ENCODE results near the gene NSUN2.
A peak's percentile ranks its signal among the peaks of the same experiment; 100 is the strongest.

The NSUN2 gene

DNA sequence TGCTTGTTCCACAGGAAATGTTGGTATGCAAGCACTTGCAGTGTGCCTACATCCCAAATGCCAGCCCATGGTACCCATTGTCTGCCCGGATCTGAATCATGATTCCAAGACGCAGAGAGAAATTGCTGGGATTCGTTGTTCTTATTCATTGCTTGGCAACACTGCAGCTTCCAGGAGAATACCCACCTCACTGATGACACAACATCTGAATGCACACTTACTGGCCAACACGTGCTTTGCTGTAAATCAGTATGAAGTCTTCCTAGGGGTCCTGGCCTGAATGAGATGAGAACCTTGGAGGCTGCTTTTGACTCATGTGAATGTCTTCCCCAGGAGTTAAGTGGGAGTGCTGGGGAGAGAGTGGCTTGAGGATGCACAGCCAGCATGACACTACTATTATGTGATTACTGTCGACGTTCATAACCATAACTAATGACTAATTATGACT, 12.0 kb upstream of the NSUN2 start:
- DNase-seq (ENCODE audit: low read depth) = no peak

DNA sequence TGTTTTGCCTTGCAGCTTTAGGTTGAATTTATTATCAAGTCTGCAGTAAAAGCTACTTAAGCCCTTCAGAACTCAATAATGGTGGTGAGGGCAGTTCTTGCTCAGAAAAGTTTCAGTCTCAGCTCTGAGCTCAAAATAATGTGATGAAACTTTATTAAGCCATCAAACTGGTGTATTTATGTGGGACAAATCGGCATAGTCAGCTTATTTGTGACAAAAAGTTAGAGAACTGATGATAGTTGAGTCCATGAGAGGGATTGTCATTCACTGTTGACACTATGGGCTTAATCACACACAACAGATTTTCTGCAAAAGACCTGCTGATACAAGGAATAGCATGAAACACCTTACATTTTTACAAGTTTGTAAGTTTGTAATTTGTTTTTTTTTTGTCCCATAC, 9.8 kb upstream of the NSUN2 start:
- DNase-seq (ENCODE audit: low read depth) = no peak

DNA sequence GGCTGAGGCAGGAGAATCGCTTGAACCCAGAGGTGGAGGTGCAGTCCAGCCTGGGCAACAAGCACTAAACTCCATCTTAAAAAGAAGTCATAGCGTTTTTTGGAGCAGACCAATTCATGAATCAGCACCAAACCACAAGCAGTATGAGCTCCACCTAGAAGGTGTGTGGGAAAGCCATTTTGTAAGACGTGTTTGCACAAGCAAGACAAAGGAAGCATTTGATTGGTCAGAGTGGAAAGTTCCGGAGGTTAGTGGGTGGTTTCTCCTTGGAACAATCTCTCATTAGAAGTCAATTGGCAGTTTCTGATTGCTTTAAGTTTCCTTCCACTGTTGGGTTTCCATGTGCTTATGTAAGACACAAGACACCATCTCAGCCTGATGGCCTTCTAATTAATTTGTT, 5.4 kb upstream of the NSUN2 start:
- DNase-seq (ENCODE audit: low read depth) = no peak

DNA sequence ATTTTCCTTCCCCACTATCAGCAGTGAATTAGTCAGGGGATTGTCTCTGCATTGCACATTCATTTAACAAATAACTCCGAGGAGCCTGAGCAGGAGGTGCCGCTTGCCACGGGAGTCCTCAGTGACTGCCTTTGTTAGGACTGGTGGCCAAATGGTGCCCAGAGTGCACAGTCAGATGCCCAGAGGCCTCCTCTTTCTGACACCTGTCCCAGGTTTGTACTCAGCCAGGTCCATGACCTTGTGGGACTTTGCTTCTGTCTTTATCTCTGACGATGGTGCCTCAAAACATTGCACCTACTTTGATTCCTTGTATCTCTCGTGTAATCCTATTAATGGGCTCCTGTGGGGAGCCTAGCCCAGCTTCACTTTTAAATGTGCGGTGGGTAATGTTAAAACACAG, 4.7 kb upstream of the NSUN2 start:
- no peak for DNase-seq (ENCODE audit: low read depth)

DNA sequence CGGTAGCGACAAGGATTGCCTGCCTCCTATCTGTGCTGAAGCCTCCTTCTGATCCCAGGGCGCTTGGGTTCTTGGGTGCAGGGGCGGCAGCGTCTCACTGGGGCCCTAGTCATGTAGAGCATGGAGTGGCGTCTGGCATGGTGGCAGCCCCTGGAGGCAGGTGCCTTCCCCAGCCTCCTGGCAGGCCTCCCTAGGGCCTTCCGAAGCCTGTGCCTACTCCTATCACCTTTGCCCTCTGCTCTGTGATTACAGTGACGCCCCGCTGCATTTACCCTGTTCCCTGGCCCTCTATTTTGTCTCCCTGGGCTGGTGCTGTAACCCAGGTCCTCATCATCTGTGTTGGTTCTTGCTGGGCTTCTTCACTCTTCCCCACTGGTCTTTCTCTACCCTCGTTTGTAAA, 4.2 kb upstream of the NSUN2 start:
- no peak for DNase-seq (ENCODE audit: low read depth)

DNA sequence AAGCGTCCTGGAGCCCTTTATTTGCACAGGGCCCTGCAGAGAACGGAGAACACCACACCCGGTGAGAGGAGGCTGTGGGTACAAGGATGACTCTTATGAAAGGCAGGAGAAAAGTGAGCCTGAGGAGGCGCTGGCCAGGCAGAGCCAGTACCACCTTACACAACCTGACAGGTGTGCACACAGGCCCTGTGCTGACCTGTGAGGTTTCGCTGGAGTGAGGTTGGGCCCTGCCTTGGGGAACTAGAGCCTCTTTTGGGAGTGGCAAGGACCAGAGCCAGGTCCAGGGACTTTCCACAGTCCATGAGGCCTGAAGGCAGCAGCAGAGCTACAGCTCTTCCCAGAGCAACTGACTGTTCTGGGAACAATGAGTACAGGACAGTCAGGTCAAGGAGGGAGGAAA, 3.4 kb upstream of the NSUN2 start:
- no peak for DNase-seq (ENCODE audit: low read depth)

DNA sequence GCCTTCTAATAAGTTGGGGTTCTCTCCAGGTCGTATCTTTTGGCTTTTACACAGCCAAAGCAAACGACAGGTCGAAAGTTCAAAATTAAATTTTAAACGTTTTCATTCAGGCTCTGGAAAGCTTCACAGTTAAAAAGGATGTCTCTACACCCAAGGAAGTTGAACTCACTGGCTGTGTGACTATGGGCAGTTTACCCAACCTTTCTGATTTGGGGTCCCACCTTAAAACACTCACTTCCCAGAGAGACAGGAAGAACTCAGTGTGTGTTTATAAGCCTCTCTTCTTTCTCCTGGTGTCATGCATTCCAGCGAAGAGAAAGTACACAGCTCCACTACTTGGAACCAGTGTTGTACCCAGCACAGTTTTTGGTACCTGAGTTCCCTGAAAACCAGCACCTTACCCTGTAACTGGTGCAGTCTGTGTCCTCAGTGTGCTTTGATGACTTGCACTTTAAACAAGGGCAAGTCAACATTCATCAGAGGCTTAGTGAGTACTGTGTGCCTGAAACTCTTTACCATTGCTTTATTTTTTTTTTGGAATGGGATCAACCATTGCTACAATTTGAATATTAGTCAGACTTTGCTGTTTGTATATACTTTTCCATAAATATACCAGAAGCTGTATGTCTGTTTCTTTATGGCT, 2.1 kb upstream of the NSUN2 start:
- no peak for DNase-seq (ENCODE audit: low read depth)

DNA sequence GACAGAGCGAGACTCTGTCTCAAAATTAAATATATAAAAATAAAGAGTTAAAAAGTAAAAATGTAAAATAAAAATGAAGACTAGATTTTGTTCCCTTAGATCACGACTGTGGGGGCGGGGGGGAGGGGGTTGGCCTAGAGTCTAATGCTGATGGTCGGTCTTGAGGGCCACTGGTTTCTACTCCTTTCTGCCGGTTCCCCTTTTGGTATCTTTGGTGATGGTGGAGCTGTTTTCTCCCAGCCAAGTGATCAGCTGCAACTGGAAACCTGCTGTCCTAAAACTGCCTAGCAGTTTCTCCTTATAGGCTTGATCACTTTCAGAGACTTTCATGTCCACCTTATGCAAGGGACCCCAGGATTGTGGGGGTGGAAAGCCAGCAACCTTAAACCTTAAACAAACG, 1.5 kb upstream of the NSUN2 start:
- DNase-seq (ENCODE audit: low read depth) = no peak

DNA sequence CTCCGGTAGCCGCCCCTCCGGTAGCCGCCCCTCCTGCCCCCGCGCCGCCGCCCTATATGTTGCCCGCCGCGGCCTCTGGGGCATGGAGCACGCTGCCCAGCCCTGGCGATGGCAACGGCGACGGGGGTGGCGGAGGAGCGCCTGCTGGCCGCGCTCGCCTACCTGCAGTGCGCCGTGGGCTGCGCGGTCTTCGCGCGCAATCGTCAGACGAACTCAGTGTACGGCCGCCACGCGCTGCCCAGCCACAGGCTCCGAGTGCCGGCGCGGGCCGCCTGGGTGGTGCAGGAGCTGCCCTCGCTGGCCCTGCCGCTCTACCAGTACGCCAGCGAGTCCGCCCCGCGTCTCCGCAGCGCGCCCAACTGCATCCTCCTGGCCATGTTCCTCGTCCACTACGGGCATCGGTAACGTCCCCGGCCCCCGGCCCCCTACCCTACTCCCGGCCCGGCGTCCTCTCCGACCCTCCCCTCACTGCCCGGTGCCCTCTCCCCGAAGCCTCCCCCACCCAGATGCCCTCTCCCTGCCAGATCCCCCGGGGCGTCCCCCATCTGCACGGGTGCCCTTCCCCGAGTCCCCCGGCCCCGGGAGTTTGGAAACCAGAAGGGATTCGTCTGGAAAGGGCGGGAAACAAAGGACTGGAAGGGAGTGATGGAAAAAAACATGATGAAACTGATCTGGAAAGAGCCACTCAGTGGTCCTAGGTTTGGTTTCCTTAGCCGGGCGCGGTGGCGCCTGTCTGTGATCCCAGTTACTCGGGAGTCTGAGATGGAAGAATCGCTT, 813 bp upstream of the NSUN2 start:
- no peak for DNase-seq (ENCODE audit: low read depth)

DNA sequence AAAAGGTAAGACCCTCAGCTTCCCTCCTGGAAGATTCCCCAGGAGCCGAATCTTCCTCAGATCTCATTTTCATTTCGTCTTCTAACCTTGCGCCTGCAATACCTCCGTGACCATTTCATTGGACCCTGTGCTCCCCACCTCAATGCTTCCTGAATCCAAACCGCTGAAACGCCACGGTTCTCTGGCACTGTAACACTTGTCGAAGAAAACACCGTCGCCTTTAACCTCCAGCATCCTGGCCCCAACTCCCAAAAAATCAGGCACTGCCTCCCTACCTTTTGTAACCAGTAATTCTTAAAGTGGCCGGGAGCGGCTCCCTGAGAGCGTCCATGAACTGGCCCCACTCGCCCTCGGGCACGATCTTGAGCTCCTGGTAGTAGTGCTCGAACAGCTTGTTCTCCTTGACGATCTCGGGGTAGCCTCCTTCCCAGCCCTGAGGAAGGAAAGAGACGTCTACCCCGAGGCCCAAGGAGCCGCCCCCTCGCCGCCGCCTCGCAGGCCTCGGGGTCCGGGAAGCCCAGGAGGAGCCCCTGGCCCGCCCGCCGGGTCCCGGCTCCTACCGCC, 438 bp downstream of the NSUN2 start:
- DNase-seq (ENCODE audit: low read depth) = peak; percentile 10

DNA sequence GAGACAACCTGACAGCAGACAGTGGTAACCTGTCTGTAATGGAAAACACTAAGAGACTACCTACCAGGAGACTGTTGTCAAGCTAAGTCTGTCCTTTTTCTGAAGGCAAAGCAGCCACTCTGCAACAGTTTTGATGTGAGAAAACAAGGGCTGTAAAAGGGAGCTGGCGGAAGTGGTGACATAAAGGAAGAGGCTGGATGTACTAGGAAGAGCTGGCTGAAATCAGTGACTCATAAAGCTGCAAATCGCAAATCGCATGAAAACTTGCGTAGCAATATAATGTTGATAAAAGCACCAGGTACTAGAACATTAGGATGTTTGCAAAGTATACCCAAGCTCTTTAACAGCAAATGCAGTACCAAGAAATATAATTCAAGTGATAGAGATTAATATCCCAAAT, 1.4 kb downstream of the NSUN2 start:
- no peak for DNase-seq (ENCODE audit: low read depth)

DNA sequence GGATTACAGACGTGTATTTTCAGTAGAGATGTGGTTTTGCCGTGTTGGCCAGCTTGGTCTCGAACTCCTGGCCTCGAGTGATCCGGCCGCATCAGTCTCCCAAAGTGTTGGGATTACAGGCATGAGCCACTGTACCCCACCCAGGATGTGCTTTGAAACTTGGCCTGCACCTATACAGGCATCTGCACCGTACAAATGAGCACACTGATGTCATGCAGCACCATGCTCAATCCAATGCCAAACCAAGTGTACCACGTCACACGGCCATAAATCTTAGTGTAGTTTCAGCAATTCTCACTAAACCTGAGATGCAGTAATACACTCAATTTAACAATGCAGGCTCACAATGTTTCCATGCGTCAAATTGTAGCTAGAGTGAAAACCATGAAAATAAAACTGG, 6.3 kb downstream of the NSUN2 start:
- no peak for DNase-seq (ENCODE audit: low read depth)

DNA sequence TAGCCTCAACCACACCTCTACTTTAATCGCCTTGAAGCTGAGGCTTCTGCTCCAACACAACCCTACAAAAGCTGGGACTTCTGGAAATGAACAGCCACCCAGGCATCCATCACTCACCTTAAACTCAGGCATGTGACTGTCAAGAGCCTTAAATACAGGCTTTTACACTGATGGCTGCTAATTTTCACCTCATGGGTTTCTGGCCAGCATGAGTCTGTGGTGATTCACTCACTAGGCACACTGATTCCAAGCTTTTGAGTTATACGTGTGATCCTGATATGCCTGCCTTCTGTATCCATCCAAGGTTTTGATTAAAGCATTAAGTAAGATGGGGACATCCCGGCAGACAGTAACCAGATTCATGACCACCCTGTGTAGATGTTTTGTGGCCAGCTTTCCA, 8.9 kb downstream of the NSUN2 start:
- DNase-seq (ENCODE audit: low read depth) = no peak

DNA sequence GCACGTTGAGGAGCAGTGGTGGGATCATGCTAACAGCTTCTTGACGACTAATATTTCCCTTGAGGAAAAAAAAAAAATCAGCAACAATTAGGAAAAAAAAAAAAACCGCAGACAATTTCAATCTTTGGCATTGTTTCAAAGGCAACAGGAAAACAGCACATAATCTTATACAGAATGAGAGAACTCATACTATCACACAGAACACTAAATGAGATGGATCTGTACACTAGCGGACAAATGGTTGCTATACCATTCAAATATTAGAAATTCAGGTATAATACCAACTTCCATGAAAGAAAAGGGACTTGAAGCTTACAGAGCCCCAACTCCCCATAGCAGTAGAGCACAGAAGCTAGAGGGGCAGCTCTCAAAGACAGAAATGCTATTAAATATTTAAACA, 9.6 kb downstream of the NSUN2 start:
- DNase-seq (ENCODE audit: low read depth) = no peak

DNA sequence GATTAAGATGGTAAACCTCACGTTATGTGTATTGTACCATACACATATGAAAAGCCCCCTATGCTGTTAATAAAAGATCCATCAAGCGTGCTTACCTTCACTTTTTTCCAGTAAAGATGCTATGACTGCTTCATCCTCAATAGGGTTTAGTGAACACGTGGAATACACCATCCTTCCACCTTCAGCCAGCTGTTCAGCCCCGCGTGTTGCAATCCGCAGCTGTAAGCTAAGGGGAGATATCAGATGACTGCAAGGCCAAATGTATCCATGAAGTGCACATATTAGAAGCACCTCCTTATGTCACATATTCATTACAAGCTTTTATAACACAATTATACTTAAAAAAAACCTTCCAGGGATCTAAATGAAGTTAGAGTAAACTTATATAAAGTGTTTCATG, 16.2 kb downstream of the NSUN2 start:
- no peak for DNase-seq (ENCODE audit: low read depth)

DNA sequence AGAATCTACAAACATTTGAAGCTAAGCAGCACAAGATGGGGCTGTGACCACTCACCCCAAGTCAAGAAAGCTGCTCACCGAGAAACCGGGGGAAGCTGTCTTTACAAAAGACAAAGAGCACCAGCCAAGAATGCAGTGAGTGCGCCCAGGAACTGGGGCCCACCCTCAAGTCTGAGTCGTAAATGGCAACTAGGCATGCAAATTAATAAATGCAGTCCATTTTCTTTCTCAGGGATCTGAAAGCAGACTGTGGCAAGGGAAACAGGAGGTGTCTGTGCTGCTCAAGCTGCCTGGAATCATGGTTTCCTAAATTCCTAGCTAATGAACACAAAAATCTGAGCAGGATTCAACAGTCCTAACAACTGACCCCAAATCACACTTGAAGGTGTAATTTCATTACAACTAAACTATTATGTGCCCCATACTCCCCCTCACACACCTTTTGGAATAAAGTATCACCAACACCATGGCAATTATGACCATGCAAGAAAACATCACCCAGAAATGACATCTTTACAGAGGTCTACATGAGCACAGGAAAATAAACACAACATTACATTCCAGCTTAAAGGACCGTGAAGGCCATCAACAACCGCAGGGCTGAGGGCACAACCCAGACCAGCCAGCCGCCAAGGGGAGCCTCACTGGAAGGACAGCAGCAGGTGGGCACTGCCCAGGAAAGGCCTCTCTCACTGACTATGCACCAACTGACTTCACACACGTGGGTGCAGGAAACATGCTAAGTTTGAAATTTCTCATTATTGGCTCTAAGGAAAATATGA, 17.6 kb downstream of the NSUN2 start:
- no peak for DNase-seq (ENCODE audit: low read depth)

DNA sequence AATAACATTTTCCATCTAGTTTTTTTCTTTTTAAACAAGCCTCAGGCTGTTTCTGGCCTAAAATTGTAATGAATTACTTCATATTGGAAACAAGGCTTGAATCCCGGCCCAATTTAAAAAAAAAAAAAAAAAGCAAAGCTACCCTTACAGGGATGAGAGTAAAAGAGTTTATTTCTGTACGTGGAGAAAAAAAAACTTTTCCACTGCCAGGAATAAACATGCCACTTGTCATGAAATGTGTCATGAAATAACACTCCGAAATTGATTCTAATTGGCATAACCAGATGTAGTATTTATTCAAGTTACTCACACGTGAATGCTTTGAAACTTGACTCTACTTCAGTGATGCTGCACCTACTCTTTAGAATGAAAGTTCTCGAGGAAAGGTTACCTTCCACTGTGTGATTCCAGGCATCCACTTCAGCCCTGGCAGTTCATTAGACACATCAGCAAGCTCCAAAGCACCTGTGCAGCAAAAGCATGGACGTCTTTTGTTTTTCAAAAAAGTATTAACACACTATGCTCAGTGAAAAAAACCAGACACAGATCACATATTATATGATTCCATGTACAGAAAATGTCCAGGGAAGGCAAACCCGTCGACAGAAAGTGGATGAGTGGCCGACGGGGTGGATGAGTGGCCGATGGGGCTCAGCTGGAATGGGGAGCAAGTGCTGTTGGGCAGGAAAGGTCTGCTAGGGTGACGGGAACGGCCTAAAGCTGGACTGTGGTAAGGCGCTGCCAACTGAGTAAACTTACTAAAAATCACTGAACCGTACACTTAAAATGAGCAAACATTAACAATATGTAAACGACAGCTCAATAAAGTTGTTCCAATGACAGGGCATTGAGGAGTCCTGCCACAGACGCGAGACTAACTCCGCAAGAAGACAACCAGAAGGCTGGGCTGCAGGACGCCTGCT, 21.2 kb downstream of the NSUN2 start:
- no peak for DNase-seq (ENCODE audit: low read depth)

DNA sequence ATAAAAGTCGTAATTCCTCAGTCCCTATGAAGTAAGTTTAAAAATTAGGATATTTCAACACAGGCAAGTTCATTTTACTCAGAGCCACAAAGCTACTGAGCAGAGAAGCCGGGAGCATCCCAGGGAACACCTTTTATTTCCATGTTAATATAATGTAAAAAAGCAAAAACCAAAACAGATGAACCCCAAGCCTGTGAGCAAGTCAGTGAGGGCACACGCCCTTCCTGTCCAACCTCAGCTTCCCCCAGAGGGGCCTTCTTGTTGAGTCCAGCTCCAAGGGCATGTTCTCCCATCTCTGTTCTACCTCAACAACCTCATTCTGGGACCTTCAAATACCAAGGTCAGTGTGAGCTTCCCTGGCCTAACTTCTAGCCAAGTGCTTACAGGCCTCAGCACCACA, 24.8 kb downstream of the NSUN2 start:
- DNase-seq (ENCODE audit: low read depth) = no peak

DNA sequence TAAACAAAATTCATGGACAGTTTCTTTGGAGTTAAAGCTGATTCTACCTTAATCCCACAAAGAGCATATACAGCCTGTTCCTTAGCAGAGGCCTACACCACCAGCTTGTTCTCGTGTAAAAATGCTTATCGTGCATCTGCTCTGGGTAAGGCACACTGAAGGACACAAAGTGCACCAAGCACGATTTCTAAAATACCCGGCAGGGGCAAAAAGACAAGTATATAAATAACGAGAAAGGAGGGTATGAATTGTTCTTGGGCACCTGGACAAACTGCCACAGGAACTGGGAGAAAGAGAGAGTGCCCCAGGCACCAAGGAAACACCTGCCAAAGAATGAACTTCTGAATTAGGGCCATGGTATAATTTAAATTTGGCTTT, 25.3 kb downstream of the NSUN2 start:
- no peak for DNase-seq (ENCODE audit: low read depth)

DNA sequence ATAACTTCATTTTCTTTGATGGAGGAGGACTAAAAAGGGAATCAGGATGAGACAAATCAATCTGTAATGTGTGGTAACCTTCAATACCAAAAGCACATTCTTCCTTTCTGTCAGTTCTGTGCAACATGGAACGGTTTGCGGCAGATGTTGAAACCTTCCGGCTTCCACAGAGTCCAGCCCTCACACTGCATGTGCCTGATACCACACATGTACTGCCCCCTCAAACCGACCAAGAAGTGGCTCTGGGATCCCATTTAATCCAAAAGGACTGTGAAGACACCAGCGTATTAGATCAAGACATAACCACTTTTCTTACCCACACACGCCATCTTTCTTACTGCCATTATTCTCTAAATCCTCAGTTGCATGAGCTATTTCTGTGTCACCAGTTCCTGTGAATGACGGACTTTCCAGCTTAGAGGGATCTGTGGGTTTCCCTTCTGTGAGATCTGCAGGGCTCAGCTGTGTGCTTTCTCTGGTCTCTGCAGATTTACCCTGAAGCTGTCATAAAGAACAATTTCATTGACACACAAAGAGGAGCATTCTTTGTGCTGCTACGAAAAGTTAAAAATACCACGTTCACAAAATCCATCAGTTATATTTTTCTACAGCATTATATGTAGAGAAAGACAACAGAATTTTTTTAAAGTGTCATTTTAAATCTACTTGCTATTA, 25.8 kb downstream of the NSUN2 start:
- no peak for DNase-seq (ENCODE audit: low read depth)

DNA sequence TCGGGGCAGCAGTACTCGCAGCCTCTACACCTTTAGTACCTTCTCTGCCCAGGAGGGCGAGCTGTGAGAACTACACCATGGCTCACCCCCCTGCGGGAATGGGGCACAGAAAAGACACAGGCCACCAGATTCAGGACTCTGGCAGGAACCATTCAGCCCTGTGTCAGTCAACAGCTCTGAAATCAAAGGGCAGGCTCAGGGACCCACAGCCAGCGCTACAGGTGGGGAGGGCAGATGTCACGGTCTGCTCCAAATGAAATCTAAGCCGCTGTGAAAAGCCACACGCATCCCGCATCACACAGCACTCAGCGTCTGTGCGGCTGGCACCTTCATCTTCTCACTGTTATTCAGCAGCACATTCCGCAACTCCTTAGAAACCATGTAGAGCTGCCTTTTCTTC, 27.9 kb downstream of the NSUN2 start:
- DNase-seq (ENCODE audit: low read depth) = no peak

Data from stimulated activated CD8-positive, alpha-beta memory T cell treated with anti-CD3 and anti-CD28 coated beads, Interleukin-12 subunit alpha, Interleukin-12 subunit beta, amount 100 ng/mL, for 1 hour (primary cell).